ENCODE data around the gene TP53BP2.

DNA sequence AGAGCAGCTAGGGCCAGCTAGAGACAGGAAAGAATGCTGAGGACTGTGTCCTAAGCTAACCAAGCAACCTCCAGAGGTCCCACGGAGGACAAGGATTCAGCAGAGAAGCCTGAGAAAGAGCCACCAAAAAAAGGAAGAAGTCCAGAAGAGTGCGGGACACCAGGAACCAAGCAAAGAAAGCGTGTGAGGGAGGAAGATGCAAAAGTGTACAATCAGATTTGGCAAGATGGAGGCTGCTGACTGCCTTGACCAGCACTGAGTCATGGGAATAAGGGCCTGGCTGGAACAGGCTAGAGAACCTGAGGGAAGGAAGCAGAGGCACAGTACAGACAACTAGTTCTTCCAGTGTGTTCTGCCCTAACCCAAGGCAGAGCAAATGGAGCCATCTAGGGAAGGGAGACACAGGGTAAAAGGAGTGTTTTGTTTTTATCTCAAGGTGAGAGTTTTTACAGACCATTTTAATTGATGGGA is 18.5 kb downstream of the TP53BP2 start:
- TF ChIP-seq, protein P1, sequence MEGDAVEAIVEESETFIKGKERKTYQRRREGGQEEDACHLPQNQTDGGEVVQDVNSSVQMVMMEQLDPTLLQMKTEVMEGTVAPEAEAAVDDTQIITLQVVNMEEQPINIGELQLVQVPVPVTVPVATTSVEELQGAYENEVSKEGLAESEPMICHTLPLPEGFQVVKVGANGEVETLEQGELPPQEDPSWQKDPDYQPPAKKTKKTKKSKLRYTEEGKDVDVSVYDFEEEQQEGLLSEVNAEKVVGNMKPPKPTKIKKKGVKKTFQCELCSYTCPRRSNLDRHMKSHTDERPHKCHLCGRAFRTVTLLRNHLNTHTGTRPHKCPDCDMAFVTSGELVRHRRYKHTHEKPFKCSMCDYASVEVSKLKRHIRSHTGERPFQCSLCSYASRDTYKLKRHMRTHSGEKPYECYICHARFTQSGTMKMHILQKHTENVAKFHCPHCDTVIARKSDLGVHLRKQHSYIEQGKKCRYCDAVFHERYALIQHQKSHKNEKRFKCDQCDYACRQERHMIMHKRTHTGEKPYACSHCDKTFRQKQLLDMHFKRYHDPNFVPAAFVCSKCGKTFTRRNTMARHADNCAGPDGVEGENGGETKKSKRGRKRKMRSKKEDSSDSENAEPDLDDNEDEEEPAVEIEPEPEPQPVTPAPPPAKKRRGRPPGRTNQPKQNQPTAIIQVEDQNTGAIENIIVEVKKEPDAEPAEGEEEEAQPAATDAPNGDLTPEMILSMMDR (IDR thresholded peaks at IDR 0.05): no peak
- TF ChIP-seq POLR2AphosphoS5 (IDR thresholded peaks at IDR 0.05) (no peak), POLR2A (IDR thresholded peaks at IDR 0.05) (peak in 1 of 4 donors; percentile 14)
